Vagina (tissue), 2 donors: ENCODE measurements around the gene STX4.

Experiments
- CTCF ChIP-seq, 3 experiments: fragments of 450-650 bp in 2 of 3; fragments of 200-600 bp in 1 of 3; sonication (generic) in 1 of 3; IDR thresholded peaks; one replicate each; pipeline ENCODE4 v1.5.1; 2017 to 2019; ENCODE audit warnings: antibody characterized with exemption in 3 of 3, mild to moderate bottlenecking in 2 of 3, moderate library complexity in 2 of 3
- POLR2A ChIP-seq, 2 donors: fragments of 450-650 bp; IDR thresholded peaks; one replicate each; pipeline ENCODE4 v1.6.1; 2017; ENCODE audit warnings: antibody characterized with exemption in 2 of 2, mild to moderate bottlenecking in 2 of 2, moderate library complexity in 2 of 2

GRCh38 chr16:31087481-31087880, 54.1 kb downstream of the STX4 start:
- TF ChIP-seq CTCF (IDR thresholded peaks at IDR 0.05), result no peak
- no peak for TF ChIP-seq POLR2A (IDR thresholded peaks at IDR 0.05)
